Upper lobe of right lung (tissue), 1 donor: ENCODE measurements around the gene MLLT3. TPM values are rescaled to one million over a fixed set of nuclear protein-coding genes. Genes with fewer than 3 reads are reported as not detected.

Experiments used
- ATAC-seq: fragments of 200-7000 bp; cut with Tn5 transposase; one replicate; pipeline ENCODE4 v1.9.1; 2020; ENCODE audit warnings: mild to moderate bottlenecking, moderate library complexity
- DNase-seq: peaks from one replicate; pipeline ENCODE4 v3.0.0-alpha.2; 2020
- H3K27ac ChIP-seq: fragments of 200-600 bp; one replicate; pipeline ENCODE4 v1.8.0; 2022
- H3K27me3 ChIP-seq: fragments of 200-600 bp; one replicate; pipeline ENCODE4 v1.8.0; 2022; ENCODE audit warnings: mild to moderate bottlenecking
- H3K36me3 ChIP-seq: fragments of 200-600 bp; one replicate; pipeline ENCODE4 v1.8.0; 2022
- H3K4me1 ChIP-seq: fragments of 200-600 bp; one replicate; pipeline ENCODE4 v1.8.0; 2022
- H3K4me3 ChIP-seq: fragments of 200-600 bp; one replicate; pipeline ENCODE4 v1.8.0; 2022; ENCODE audit warnings: mild to moderate bottlenecking
- H3K9me3 ChIP-seq: fragments of 200-600 bp; one replicate; pipeline ENCODE4 v1.8.0; 2022
- intact Hi-C: fragments of 100-400 bp; cut with DNase I; formaldehyde crosslinking; loops from one replicate; pipeline ENCODE4 v1.11.0; 2022
- total RNA-seq: library from RNA; stranded (reverse); fragmentation: NEBNext Ultra II Directional; extraction: Animal tissue kit (Norgen Biotek cat#: 25700); gene quantifications from one replicate; pipeline ENCODE4 v1.2.1, GENCODE V29; 2021
- TF ChIP-seq, protein P1 (sequence below): fragments of 200-600 bp; IDR thresholded peaks from one replicate; pipeline ENCODE4 v1.8.0; 2022; ENCODE audit warnings: antibody characterized with exemption
- donor health status: DM: no; HTN: yes; CAD: no; lungs with severe emphysema.

The MLLT3 gene
- total RNA-seq, 1 donor from 2014 or later = 15.4 TPM

DNA sequence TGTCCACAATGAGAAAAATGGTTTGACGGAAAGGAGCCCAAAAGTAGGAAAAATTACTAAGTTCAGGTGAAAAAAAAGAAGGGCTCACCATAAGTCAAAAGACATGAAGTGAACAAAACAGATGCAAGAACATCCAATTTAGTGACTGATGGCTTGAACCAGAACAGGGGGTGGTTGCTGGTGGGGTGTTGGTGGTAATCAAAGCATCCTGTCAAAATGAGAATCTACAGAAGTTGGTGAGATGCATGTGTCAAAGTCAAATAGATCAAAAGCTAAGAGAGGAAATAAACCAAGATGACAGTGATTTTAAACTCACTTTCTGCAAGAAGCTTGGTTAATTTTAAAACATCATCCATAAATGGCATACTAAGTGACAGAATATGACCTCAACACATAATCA is 117.4 kb downstream of the MLLT3 start:
- Histone ChIP-seq H3K27ac (no peak overlapping the region), H3K4me1 (no peaks in the 10 kb centered on the region), H3K9me3 (no peaks in the 10 kb centered on the region), H3K4me3 (no peak overlapping the region), H3K27me3 (no peaks in the 10 kb centered on the region), H3K36me3 (no peaks in the 10 kb centered on the region)
- TF ChIP-seq, protein P1, sequence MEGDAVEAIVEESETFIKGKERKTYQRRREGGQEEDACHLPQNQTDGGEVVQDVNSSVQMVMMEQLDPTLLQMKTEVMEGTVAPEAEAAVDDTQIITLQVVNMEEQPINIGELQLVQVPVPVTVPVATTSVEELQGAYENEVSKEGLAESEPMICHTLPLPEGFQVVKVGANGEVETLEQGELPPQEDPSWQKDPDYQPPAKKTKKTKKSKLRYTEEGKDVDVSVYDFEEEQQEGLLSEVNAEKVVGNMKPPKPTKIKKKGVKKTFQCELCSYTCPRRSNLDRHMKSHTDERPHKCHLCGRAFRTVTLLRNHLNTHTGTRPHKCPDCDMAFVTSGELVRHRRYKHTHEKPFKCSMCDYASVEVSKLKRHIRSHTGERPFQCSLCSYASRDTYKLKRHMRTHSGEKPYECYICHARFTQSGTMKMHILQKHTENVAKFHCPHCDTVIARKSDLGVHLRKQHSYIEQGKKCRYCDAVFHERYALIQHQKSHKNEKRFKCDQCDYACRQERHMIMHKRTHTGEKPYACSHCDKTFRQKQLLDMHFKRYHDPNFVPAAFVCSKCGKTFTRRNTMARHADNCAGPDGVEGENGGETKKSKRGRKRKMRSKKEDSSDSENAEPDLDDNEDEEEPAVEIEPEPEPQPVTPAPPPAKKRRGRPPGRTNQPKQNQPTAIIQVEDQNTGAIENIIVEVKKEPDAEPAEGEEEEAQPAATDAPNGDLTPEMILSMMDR = no peak
- ATAC-seq (no peak), DNase-seq (no peak)
- intact Hi-C loops = no loop called here

DNA sequence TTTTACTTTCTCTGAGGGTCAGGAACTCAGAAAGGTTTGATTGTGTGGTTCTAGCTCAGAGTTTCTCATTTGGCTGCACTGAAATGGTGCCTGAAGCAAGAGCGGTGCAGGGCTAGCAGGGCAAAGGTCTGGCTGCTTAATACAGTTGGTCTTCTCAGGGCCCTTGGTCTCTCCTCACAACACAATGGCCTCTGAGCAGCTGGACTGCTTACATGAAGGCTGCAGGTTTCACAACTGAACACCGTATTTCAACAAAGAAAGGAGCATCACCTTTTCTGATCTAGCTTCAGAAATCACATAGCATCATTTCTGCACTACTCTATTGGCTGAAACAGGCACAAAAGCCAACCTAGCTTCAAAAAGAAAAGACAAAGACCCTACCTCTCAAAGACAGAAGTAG is 122.2 kb downstream of the MLLT3 start:
- Histone ChIP-seq H3K36me3 (no peaks in the 10 kb centered on the region), H3K4me3 (no peak overlapping the region), H3K27ac (no peak overlapping the region), H3K27me3 (no peaks in the 10 kb centered on the region), H3K9me3 (no peaks in the 10 kb centered on the region), H3K4me1 (no peaks in the 10 kb centered on the region)
- DNase-seq (no peak), ATAC-seq (no peak)
- TF ChIP-seq, protein P1 = no peak
- intact Hi-C loops = no loop called here

DNA sequence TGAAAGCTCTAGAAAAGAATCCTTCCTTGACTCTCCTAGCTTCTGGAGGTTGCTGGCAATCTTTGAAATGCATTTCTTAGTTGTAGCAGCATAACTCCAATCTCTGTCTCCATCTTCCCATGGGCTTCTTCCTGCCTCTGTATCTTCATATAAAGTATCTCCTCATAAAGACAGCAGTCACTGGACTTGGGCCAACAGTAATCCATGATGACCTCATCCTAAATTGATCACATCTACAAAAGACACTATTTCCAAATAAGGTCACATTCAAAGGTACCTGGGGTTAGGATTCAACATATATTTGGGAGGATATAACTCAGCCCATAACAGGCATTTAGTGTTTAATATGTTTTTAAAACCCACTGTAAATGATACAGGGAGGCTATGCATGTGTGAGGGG is 123.3 kb downstream of the MLLT3 start:
- H3K27ac ChIP-seq = no peak overlapping the region
- intact Hi-C loops = no loop called here
- TF ChIP-seq, protein P1 = no peak

DNA sequence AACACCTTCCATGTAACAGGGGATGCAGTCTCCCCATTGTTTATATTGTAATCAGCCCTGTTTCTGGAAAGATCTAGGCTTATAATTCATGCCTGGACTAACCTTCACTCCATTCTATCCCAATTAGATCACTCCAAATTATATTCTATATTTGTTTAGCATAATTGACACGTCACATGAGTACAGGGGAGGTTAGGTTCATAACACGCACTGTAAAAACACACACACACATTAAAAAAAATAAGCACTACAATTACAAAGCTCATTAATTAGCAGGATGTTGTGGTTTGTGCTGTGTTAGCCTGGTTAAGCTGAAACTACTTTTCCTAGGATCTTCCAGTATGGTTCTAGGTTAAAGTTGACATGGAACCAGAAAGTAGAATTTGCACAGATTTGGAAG is 126.0 kb downstream of the MLLT3 start:
- Histone ChIP-seq H3K27ac (no peak overlapping the region), H3K4me3 (no peak overlapping the region), H3K4me1 (no peaks in the 10 kb centered on the region), H3K27me3 (no peaks in the 10 kb centered on the region), H3K36me3 (no peaks in the 10 kb centered on the region), H3K9me3 (no peaks in the 10 kb centered on the region)
- no peak for ATAC-seq
- intact Hi-C loops = no loop called here
- TF ChIP-seq, protein P1 = no peak
- DNase-seq = no peak

More for the DNA sequence above, 123.3 kb downstream of the MLLT3 start:
- no peak overlapping the region for H3K4me3 ChIP-seq
- DNase-seq = no peak
- no peaks in the 10 kb centered on the region for H3K4me1 ChIP-seq
- H3K9me3 ChIP-seq = no peaks in the 10 kb centered on the region
- no peak for ATAC-seq
- H3K27me3 ChIP-seq = no peaks in the 10 kb centered on the region
- H3K36me3 ChIP-seq = no peaks in the 10 kb centered on the region

DNA sequence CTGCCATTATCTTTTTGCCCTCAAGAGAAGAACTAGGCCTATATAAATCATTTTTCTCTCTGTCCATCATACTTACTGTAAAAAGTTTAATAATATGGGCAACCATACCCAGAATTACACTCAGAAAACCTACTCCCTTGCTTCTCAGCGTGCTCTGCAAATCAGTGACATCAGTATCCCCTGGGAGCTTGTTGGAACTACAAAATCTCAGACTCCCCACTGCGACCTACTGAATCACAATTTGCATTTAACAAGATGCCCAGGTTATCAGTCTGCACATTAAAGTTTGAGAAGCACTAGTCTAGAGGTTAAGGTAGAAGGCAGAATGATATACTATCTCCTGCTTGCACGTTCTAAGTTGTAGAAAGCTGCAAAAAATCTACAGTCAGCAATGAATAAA is 127.2 kb downstream of the MLLT3 start:
- Histone ChIP-seq H3K27ac (no peak overlapping the region), H3K36me3 (no peaks in the 10 kb centered on the region), H3K9me3 (no peaks in the 10 kb centered on the region), H3K4me1 (no peaks in the 10 kb centered on the region), H3K4me3 (no peak overlapping the region), H3K27me3 (no peaks in the 10 kb centered on the region)
- ATAC-seq (no peak), DNase-seq (no peak)
- intact Hi-C loops = no loop called here
- TF ChIP-seq, protein P1 = no peak

DNA sequence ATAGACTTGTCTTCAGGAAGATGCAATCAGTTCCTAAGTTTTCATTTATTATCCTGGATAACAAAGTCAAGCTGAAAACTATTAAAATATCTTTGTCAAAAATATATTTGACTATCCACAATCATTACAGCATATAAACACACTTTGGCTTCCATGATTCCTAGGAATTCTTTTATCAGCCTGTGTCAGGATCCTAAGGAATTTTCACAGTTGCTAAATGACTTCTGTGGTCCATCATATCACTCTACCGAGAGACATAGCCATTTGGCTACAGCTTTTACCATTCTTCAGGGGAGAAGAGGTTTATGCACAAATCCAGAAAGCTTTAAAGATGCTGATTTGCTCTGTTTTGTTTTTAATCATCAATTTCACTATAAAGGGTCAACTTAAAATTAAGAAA is 128.3 kb downstream of the MLLT3 start:
- Histone ChIP-seq H3K27me3 (no peaks in the 10 kb centered on the region), H3K9me3 (no peaks in the 10 kb centered on the region), H3K36me3 (no peaks in the 10 kb centered on the region), H3K27ac (no peak overlapping the region), H3K4me1 (no peaks in the 10 kb centered on the region), H3K4me3 (no peak overlapping the region)
- intact Hi-C loops = no loop called here
- DNase-seq (no peak), ATAC-seq (no peak)
- TF ChIP-seq, protein P1 = no peak
